A549 (cell line): Measurements from ENCODE around the gene EPHB4.

Experiments
- HOXA7 ChIP-seq: fragments of 250-450 bp; sonication (Bioruptor Pico); IDR thresholded peaks from 2 replicates; pipeline ENCODE4 v1.5.0; 2020; ENCODE audit warnings: mild to moderate bottlenecking, moderate library complexity
- POLR2A ChIP-seq: IDR thresholded peaks from 2 replicates; pipeline ENCODE4 v1.6.1; 2012; ENCODE audit warnings: mild to moderate bottlenecking, low read length
- TF ChIP-seq, protein P1 (sequence below): fragments of >200 bp; sonication (Bioruptor Twin); formaldehyde crosslinking; IDR thresholded peaks from 3 replicates; pipeline ENCODE4 v1.5.1; 2016

DNA sequence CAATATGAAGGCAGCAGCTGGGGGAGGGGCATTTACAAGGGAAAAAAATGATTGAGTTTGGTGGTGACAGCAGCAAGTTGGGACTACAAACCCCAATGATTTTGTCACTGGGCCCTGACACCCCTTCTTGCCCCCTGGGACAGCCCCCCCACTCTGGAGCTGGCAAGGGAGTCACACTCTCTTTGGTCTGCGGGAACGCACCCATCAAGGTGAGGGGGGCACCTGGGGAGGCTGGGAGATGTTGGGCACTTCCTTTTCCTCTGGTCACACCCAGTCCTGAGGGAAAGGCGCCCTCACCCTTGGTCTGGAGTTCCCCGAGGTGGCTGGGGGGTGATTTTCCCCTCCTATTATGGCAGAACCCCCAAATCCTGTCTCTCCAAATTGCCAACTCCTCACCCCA is 24.4 kb downstream of the EPHB4 start:
- TF ChIP-seq, protein P1, sequence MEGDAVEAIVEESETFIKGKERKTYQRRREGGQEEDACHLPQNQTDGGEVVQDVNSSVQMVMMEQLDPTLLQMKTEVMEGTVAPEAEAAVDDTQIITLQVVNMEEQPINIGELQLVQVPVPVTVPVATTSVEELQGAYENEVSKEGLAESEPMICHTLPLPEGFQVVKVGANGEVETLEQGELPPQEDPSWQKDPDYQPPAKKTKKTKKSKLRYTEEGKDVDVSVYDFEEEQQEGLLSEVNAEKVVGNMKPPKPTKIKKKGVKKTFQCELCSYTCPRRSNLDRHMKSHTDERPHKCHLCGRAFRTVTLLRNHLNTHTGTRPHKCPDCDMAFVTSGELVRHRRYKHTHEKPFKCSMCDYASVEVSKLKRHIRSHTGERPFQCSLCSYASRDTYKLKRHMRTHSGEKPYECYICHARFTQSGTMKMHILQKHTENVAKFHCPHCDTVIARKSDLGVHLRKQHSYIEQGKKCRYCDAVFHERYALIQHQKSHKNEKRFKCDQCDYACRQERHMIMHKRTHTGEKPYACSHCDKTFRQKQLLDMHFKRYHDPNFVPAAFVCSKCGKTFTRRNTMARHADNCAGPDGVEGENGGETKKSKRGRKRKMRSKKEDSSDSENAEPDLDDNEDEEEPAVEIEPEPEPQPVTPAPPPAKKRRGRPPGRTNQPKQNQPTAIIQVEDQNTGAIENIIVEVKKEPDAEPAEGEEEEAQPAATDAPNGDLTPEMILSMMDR, result no peak
- TF ChIP-seq POLR2A (no peak), HOXA7 (CRISPR knock-in tag) (no peak)
